Vagina (tissue), 2 donors: Measurements from ENCODE around the gene MYO7A.

Source experiments
- POLR2AphosphoS5 ChIP-seq, 2 donors: sonication (generic); formaldehyde crosslinking; IDR thresholded peaks; one replicate each; pipeline ENCODE4 v1.9.0; 2017; ENCODE audit warnings: antibody characterized with exemption in 2 of 2, mild to moderate bottlenecking in 2 of 2, low read depth in 1 of 2; ENCODE audit not compliant: insufficient read depth in 1 of 2
- TF ChIP-seq, protein P1 (sequence below), 3 experiments: fragments of 450-650 bp in 2 of 3; fragments of 200-600 bp in 1 of 3; sonication (generic) in 1 of 3; IDR thresholded peaks; one replicate each; pipeline ENCODE4 v1.5.1; 2017 to 2019; ENCODE audit warnings: antibody characterized with exemption in 3 of 3, mild to moderate bottlenecking in 2 of 3, moderate library complexity in 2 of 3

DNA sequence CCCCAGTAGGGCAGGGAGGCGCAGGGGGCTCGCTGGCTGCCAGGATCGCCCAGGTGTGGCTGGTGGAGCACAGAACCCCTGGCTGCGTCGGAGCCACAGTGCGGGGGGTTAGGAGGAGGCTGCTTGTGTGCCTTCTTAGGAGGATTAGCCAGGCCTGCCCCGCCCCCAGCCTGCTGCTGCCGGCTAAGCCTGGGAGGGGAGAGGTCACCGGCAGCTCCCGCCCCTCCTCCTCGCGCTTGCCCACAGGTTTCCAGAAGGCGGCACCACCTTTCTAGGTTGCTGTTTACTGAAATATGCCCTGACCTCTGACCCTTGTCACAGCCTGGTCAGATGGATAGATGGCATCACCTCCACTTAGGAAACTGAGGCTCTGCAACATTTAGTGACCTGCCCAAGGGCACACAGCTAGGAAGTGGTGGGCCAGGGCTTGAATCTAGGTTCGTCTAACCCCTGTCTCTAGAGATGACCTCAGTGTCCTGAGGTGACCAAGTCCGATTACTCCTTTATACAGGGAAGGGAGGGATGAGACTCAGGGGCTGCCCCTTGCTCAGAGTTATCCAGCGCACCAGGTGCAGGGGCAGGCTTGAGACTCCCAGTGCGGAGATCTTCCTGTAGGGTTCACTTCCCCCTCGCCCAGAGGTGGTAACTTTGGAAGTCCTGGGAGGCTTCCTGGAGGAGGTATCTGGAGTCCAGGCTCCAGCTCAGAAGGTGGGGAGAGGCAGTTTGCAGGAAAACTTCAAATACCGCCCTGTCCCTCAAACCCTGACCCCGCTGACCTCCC is 44.0 kb downstream of the MYO7A start:
- TF ChIP-seq, protein P1, sequence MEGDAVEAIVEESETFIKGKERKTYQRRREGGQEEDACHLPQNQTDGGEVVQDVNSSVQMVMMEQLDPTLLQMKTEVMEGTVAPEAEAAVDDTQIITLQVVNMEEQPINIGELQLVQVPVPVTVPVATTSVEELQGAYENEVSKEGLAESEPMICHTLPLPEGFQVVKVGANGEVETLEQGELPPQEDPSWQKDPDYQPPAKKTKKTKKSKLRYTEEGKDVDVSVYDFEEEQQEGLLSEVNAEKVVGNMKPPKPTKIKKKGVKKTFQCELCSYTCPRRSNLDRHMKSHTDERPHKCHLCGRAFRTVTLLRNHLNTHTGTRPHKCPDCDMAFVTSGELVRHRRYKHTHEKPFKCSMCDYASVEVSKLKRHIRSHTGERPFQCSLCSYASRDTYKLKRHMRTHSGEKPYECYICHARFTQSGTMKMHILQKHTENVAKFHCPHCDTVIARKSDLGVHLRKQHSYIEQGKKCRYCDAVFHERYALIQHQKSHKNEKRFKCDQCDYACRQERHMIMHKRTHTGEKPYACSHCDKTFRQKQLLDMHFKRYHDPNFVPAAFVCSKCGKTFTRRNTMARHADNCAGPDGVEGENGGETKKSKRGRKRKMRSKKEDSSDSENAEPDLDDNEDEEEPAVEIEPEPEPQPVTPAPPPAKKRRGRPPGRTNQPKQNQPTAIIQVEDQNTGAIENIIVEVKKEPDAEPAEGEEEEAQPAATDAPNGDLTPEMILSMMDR (IDR thresholded peaks at IDR 0.05) = no peak
- no peak for TF ChIP-seq POLR2AphosphoS5 (IDR thresholded peaks at IDR 0.05; ENCODE audit: insufficient read depth in 1 of 2, low read depth in 1 of 2)
